ENCODE results near the gene C17orf58.

DNA sequence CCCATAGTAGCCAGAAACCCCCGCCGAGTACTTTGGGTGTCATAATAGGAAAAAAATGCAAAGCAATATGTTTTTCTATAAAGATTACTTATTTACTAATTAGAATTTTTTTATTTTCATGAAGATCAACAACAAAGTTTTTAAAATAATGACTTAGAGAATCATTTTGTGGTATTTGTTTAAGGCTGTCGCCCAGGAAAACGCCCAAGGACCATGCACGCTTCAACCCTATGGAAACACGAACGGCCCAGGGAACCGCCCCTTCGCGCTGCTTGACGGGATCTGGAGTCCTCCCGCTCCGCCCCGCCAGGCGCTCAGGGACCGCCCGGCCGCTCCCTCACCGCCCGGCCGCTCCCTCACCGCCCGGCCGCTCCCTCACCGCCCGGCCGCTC lies 38.9 kb upstream of the C17orf58 start:
- TF ChIP-seq ELF4 (IDR thresholded peaks at IDR 0.05) (no peak), FOXM1 (IDR thresholded peaks at IDR 0.05; ENCODE audit: borderline replicate concordance) (no peak), ZNF384 (IDR thresholded peaks at IDR 0.05) (no peak), FOXK2 (IDR thresholded peaks at IDR 0.05) (no peak), SP1 (IDR thresholded peaks at IDR 0.05) (no peak), TARDBP (IDR thresholded peaks at IDR 0.05) (no peak), BHLHE40 (IDR thresholded peaks at IDR 0.05; ENCODE audit: borderline replicate concordance) (no peak)

Data from HEK293T (cell line).